Measurements from ENCODE around the gene HDAC6.
"Not testable (repeated sequence)": the region's sequence is repeated elsewhere in the genome, so short reads cannot be mapped to it uniquely, and the experiment has no call there.

HDAC6 gene

DNA sequence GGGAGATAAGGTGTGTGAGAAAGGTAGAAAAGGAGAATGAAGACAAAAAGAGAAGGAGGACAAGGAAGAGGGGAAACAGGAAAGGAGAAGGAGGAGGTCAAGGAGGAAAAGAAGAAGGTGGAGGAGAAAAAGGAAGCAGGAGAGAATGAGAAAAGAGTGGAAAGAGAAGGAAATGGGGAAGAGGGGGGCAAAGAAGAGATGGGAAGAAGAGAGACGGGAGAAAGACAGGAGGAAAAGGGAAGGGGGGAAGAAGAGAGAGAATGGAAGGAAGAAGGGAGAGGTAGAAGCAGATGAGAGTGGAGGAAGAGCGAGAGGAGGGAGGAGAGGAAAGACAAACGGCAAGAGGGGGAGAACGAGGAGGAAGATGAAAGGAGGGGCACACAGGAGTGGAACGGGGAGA is 11.4 kb upstream of the HDAC6 start:
- DNase-seq, result no peak

DNA sequence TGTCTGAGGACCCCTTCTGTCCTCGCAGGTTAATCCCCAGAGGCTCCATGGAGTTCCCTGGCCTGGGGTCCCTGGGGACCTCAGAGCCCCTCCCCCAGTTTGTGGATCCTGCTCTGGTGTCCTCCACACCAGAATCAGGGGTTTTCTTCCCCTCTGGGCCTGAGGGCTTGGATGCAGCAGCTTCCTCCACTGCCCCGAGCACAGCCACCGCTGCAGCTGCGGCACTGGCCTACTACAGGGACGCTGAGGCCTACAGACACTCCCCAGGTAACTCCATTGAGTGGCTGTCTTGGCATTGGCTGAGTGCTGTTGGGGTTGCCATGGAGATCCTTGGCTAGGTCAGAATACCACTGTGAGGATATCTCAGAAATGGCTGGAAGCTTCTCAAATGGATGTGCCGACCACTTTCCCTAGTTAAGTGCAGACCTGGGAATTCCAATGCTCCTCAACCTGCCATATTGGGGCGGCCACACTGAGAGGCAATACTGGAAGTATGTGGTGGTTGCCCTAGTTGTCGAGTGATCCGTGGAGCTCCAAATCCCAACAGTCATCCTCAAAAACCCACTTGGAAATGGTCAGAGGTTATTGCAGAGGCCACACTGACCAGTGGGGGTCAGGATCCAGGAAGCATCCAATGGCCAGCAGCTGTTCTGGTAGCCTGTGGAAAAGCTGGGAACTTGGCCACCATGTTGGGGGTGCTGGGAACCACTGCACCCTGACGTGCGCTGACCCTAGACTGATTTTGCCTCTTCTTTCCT is 10.6 kb upstream of the HDAC6 start:
- no peak for DNase-seq

DNA sequence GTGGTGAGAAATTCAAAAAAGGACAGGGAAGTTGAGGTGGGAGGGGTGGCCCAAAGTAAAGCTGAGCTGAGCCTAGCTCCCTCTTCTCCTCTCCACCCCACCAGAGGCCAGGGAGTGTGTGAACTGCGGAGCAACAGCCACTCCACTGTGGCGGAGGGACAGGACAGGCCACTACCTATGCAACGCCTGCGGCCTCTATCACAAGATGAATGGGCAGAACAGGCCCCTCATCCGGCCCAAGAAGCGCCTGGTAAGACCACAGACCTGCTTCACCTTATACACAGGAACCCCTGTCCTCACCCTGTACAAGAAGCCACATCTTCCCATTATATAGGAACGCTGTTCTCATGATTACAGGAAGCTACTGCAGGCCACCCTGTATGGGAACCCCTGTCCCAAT is 9.6 kb upstream of the HDAC6 start:
- no peak for DNase-seq

DNA sequence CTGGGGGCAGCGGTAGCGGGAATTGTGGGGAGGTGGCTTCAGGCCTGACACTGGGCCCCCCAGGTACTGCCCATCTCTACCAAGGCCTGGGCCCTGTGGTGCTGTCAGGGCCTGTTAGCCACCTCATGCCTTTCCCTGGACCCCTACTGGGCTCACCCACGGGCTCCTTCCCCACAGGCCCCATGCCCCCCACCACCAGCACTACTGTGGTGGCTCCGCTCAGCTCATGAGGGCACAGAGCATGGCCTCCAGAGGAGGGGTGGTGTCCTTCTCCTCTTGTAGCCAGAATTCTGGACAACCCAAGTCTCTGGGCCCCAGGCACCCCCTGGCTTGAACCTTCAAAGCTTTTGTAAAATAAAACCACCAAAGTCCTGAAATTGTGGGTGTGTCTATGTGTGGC is 7.9 kb upstream of the HDAC6 start:
- DNase-seq, result no peak

DNA sequence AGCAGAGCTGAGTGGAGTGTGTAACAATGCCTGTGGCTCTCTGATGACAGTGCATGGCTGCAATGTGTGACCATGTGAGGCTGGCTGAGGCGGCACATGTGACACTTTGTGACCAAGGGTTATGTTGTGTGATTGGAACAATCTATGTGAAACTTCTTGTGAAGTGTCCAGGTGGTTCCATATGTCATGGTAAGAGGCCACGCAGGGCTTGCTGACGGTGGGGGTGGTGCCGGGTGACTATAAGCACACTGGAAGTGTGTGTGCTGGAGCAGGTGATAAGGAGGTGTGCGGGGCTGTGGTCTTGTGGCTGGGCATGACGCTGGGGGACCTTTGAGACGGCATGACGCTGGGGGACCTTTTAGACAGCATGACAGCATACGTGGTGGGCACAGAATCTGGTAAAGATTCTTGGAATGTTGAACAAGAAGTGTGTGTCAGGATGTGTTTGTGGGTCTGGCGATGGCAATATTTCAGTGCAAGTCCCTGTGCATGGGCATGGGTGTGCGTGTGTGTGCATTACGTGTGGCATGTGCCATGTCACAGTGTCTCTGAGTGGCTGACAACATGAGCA is 7.4 kb upstream of the HDAC6 start:
- no peak for DNase-seq

DNA sequence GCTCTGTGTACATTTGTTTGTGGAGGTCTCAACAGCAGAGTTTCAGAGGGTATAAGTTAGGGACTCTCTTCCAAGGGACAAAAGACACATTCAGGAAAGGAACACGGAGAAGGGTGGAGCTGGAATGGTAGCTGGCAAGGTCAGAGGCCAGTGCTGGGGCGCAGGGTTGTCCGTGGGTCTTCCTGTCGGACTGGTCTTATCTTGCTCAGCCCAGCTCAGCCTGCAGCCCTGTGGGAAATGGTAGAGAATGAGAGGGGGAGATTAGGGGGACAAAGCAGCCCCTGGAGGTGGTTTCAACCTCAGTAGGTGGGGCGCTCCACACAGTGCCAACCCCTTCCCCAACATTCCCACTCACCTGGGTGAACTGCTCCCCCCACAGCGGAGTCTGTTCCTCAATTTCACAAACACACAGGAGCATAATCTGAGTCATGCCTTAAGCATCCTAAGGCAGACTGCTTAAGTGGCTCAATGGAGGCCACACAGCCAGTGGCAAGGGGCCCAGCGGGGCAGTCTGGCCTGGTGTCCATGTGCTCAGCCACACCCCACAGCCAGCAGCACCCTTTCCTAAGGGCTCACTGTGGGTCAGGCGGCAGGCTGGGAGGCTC is 6.9 kb upstream of the HDAC6 start:
- DNase-seq, result no peak

DNA sequence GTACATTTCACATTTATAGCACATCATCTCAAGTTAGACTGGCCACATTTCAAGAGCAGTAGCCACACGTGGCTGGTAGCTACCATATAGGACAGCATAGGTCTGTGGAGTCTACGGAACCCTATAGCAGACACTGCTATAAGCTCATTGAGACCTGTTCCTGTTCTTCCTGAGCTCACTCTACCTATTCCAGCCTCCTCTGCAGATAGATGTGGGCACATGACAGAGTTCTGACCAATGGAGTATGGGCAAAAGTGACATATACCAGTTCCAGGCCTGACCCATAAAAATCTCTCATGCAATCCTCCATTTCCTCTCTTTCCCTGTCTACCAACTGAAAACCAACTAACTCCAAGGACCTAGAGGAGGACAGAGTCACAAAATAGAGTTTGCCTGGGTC is 3.5 kb upstream of the HDAC6 start:
- no peak for DNase-seq

DNA sequence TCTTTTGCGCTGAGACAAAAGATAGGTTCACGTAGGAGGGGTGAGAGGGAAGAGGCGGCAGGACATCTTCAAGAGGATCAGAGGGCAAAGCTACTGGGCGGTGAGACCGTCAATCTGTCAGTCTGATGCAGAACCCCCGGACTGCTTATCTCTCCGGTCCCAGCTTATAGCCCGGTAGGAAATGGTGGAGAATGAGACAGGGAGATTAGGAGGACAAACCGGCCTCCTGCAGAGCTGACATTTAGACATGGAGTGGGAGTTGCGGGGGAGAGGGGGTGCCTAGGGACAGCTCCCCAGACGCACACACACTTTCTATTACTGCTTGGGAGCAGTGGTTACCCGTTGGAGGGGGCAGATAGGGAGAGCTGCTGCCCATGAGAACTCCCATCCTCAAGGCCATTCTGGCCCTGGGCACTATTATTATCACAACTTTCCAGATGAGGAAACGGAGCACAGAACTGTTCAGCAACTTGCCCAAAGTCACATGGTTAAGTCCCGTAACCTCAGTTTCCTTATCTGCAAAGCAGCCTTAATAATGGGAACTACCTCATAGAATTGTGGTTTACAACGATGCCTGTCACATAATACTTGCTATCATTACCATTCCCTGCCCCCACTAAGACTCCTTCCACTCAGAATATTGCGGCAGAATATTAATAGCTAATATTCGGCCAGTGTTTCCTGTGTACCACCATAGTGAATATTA is 1.1 kb upstream of the HDAC6 start:
- no peak for DNase-seq

DNA sequence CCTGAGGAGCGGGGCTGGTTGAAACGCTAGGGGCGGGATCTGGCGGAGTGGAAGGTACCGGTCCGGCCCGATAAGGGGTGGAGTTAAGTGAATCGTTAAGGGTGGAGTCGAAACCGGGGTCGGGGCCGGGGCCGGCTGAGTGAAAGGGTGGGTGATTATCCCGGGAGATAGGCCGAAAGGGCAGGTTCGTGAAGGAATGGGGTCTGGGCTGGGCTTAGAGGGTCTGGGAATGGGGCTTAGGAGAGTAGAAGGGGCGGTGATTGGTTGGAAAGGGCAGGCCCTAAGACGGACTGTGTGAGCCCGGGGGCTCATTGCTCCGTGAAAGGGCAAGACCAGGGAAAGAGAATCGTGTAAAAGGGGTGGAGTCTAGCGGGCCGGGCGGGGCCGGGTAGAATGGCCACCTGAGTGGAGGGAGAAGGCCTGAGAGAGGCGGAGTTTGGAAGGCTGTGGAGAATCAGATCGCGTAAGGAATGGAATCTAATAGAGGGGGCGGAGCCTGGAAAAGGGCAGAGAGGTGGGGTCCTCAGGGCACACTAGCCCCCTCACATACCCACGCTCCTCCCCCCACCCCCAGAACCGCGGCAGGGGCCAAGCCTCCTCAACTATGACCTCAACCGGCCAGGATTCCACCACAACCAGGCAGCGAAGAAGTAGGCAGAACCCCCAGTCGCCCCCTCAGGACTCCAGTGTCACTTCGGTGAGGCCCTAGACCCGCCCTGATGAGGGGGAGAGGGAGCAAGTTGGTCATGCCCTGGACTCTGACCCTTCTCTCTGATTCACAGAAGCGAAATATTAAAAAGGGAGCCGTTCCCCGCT is 430 bp downstream of the HDAC6 start:
- DNase-seq, result peak; percentile 63 to 80

DNA sequence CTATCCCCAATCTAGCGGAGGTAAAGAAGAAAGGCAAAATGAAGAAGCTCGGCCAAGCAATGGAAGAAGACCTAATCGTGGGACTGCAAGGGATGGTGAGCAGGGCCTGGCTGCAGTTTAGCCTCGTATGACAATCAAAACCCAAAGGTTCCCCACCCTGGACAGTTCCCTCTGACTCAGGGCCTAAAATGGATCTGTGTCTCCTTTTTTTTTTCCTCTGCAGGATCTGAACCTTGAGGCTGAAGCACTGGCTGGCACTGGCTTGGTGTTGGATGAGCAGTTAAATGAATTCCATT is 986 bp downstream of the HDAC6 start:
- DNase-seq, result no peak

DNA sequence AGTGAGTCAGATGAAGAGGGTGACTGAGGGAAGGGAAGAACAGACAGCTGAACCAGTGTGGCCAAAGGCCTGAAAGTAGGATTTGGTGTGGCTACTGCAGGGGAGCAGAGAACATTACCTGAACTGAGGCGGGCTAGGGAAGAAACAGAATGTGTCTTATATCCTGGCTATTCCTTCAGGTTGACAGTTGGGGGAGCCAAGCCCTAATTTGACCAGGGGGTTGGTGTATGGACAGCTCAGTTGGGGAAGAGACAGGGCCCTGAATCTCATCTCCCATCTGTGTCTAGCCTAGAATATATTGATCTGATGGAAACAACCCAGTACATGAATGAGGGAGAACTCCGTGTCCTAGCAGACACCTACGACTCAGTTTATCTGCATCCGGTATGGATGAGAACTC is 4.2 kb downstream of the HDAC6 start:
- no peak for DNase-seq

DNA sequence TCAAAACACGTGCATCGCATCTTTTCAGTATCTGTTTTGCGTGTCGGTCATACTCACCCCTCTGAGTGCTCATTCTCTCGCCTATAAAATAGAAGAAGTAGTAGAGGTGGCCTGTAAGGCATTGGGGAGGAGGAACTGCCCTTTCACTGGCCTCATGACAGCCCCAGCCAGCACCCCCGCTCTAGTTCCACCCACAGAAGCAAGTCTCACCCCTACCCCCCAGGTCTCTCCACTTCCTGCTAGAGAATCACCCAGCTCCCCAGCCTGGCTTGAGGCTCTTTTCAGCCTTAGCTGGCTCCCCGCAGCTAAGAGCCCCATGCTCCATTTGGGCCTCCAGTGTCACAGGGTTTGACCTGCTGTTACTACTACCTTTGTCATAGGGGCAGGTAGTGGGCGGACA is 11.8 kb downstream of the HDAC6 start:
- no peak for DNase-seq

DNA sequence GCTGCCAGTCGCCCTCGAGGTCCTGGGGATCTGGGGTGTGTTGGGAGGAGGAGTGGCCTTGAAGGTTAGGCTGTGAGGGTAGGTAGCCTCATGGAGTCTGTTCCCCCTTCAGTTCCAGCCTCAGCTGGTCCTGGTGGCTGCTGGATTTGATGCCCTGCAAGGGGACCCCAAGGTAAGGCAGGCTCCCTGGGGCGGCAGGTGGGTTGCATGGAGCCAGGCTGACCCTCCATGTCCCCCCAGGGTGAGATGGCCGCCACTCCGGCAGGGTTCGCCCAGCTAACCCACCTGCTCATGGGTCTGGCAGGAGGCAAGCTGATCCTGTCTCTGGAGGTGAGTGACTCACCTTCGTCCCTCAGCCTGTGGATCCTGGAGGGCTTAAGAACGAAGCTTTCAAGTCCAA is 12.9 kb downstream of the HDAC6 start:
- no peak for DNase-seq

DNA sequence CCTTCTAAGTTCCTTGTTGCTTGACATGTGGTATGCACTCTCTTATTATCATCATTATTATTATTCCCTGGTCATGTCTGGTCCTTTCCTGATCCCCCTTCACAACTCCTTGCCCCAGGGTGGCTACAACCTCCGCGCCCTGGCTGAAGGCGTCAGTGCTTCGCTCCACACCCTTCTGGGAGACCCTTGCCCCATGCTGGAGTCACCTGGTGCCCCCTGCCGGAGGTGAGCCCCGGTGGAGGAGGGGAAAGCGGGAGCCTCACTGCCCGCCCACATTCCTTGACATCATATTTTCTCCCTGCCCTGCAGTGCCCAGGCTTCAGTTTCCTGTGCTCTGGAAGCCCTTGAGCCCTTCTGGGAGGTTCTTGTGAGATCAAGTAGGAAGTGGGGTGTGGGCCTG is 13.4 kb downstream of the HDAC6 start:
- no peak for DNase-seq

DNA sequence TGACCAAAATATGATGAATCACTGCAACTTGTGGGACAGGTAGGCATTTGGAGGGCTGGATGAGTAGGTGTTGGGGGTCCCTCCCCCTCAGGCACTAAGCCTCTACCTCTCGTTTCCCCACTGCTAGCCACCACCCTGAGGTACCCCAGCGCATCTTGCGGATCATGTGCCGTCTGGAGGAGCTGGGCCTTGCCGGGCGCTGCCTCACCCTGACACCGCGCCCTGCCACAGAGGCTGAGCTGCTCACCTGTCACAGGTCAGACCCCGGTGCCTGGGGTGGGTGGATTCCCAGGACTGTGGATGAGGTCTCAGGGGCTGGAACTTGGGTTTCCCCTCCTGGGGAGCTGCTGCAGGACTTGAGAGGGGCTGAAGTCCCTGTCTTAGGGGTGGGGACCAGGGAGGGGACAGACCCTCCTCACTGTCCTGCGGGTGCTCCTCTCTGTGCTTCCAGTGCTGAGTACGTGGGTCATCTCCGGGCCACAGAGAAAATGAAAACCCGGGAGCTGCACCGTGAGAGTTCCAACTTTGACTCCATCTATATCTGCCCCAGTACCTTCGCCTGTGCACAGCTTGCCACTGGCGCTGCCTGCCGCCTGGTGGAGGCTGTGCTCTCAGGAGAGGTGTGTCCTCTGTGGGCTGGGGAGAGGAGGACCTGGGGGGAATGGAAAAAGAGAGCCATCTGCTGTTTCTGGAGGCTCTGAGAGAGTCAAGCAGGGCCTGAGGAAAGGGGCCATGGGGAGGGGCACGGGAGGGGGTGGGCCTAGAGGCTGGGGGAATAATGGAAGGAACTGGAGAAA is 14.3 kb downstream of the HDAC6 start:
- no peak for DNase-seq

DNA sequence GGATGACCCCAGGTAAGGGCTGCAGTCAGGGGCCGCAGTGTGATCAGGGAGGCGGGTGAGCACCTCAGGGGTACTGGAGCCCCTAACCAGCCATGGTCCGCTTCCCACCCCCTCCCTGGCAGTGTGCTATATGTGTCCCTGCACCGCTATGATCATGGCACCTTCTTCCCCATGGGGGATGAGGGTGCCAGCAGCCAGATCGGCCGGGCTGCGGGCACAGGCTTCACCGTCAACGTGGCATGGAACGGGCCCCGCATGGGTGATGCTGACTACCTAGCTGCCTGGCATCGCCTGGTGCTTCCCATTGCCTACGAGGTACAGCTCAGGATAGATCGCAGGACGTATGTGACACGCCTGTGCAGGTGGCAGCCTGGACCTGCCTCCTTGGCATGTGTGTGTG is 16.2 kb downstream of the HDAC6 start:
- no peak for DNase-seq

DNA sequence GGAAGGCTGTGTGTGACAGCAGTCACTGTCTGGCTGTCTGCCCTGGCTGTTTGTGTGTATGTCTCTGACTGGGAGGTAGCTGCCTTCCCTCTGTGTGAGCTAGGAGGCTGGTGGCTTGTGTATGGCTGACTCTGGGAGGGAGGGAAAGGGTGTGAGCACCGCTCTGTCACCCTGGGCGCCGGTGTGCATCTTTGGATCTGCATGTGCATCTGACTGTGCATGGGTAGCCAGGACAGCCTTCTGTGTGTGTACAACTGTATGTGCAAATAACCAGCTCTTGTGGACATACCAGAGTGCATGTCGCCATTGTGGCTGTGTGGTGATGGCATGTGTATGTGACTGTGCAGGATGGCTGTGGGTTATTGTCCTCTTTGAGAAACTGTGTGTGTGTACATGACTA is 17.0 kb downstream of the HDAC6 start:
- DNase-seq, result no peak

DNA sequence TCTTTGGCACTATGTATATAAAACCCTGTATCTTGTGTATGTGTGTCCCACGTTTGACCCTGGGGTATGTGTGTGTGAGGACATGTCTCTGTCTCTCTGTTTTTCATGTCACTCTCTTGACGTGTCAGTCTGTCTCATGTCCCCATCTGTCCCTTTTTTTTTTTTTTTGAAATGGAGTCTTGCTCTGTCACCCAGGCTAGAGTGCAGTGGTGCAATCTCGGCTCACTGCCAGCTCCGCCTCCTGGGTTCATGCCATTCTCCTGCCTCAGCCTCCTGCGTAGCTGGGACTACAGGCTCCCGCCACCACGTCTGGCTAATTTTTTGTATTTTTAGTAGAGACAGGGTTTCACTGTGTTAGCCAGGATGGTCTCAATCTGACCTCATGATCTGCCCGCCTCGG is 17.5 kb downstream of the HDAC6 start:
- not testable (repeated sequence) for DNase-seq

DNA sequence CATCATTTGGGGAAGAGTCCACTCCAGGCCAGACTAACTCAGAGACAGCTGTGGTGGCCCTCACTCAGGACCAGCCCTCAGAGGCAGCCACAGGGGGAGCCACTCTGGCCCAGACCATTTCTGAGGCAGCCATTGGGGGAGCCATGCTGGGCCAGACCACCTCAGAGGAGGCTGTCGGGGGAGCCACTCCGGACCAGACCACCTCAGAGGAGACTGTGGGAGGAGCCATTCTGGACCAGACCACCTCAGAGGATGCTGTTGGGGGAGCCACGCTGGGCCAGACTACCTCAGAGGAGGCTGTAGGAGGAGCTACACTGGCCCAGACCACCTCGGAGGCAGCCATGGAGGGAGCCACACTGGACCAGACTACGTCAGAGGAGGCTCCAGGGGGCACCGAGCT is 21.2 kb downstream of the HDAC6 start:
- DNase-seq, result no peak

DNA sequence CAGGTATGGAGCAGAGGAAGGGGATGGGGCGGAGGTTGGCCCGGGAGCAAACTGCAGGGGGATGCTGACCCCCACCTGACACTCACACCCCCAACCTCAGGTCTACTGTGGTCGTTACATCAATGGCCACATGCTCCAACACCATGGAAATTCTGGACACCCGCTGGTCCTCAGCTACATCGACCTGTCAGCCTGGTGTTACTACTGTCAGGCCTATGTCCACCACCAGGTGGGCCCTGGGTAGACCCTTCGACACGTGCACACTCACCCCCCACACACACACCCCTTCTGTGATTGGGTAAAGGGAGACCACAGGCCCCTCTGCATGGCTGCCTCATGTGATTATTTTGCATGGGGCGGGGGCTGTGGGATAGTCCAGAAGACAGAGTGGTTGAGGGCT is 22.2 kb downstream of the HDAC6 start:
- DNase-seq, result no peak

DNA sequence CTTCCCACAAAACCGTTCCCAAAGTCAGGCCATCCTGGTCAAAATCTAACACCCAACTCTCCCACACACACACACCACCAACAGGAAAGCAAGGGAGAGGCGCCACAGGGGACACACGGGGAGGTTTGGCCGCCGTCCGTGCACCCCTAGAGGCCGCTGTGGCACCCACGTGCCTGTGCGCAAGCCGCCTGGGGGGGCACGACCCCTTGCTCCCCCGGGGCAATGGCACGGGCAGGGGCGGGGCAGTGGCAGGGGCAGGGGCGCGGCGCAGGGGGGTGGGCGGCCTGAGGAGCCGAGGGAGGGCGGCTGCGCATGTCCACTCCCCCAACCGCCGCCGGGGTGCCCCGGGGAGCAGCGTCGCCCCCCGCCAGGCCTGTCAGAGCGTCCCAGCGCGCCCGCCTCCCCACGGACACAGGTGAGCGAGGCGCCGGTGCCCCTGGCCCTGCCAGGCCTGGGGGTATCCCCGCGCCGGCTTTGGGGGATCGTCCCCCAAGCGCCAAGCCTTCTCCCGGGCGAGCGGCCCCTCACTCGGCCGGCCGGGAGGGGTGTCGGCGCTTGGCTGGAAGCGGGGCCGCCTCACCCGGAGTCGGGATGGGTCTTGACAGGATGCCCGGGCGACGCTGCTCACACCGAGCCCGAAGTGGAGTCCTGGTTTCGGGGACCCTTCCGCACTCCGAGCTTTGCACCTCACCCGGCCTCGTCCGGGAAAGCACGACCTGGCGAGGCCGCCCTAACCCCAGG is 24.4 kb downstream of the HDAC6 start, which contains the start of gene ERAS:
Gene ERAS (plus strand): TSS at position 379 of the 741 bp plus-strand sequence. CDS start 2,611 bp downstream, outside the sequence.
- DNase-seq, result peak in 1 of 2 donors; percentile 26
